ENCODE data around the gene USP34.

The USP34 gene

GRCh38 chr2:61354543-61355197, 116.2 kb downstream of the USP34 start:
- TF ChIP-seq CTCF (IDR thresholded peaks at IDR 0.05), result no peak

GRCh38 chr2:61353909-61354308, 117.0 kb downstream of the USP34 start:
- no peak for TF ChIP-seq CTCF (IDR thresholded peaks at IDR 0.05)

GRCh38 chr2:61350777-61351176, 120.1 kb downstream of the USP34 start:
- TF ChIP-seq CTCF (IDR thresholded peaks at IDR 0.05), result no peak

- no peak for TF ChIP-seq CTCF (IDR thresholded peaks at IDR 0.05)
These were observed 127.7 kb downstream of the USP34 start for GRCh38 chr2:61343141-61343540.

- TF ChIP-seq CTCF (IDR thresholded peaks at IDR 0.05), result no peak
These were observed 130.6 kb downstream of the USP34 start for GRCh38 chr2:61340242-61340641.

- no peak for TF ChIP-seq CTCF (IDR thresholded peaks at IDR 0.05)
These were observed 132.4 kb downstream of the USP34 start for GRCh38 chr2:61338447-61338846.

- no peak for TF ChIP-seq CTCF (IDR thresholded peaks at IDR 0.05)
These were observed 135.7 kb downstream of the USP34 start for GRCh38 chr2:61335187-61335586.

- no peak for TF ChIP-seq CTCF (IDR thresholded peaks at IDR 0.05)
These were observed 136.4 kb downstream of the USP34 start for GRCh38 chr2:61334466-61334865.

All from LNCAP (cell line).